GM18498 (cell line): Measurements from ENCODE around the gene TRAPPC14.
A peak's percentile ranks its signal among the peaks of the same experiment; 100 is the strongest.
"Not testable (repeated sequence)": the region's sequence is repeated elsewhere in the genome, so short reads cannot be mapped to it uniquely, and the experiment has no call there.

Experiments
- ATAC-seq: cut with Tn5 transposase; IDR thresholded peaks from one replicate; pipeline ENCODE4 v1.9.1; 2021; ENCODE audit warnings: mild to moderate bottlenecking, moderate library complexity; ENCODE audit not compliant: unreplicated experiment

Gene TRAPPC14, protein sequence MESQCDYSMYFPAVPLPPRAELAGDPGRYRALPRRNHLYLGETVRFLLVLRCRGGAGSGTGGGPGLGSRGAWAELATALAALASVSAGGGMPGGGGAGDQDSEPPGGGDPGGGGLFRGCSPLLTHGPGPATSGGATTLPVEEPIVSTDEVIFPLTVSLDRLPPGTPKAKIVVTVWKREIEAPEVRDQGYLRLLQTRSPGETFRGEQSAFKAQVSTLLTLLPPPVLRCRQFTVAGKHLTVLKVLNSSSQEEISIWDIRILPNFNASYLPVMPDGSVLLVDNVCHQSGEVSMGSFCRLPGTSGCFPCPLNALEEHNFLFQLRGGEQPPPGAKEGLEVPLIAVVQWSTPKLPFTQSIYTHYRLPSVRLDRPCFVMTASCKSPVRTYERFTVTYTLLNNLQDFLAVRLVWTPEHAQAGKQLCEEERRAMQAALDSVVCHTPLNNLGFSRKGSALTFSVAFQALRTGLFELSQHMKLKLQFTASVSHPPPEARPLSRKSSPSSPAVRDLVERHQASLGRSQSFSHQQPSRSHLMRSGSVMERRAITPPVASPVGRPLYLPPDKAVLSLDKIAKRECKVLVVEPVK

DNA sequence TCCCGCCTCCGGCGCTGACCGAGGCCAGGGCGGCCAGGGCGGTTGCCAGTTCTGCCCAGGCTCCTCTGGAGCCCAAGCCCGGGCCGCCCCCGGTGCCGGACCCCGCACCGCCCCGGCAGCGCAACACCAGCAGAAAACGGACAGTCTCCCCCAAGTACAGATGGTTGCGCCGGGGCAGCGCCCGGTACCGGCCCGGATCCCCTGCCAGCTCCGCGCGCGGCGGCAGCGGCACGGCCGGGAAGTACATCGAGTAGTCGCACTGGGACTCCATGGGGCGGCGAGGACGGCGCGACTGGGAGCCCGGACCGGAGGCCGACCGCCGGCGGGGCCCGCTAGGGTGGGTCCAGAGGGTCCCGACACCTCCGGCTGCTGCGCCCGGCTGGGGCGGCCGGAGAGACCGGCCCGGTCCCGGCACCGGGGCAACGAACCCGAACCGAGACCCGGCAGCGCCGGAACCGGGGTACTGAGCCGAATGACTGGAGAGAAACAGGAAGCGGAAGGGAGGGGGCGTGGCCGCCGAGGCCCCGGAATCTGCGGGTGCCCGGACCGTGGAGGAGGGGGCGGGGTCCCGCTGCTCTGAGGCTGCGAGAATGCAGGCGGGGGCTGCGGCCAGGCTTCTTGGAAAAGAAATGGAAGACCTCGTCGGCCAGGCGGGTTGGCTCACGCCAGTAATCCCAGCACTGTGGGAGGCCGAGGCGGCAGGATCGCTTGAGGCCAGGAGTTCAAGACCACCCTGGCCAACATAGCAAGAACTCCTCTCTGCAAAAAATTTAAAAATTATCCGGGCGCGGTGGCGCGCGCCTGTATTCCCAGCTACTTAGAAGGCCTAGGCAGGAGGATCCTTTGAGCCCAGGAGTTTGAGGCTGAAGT, at the start of gene TRAPPC14:
Gene TRAPPC14 (minus strand): TSS at position 495 of the 870 bp plus-strand sequence. CDS start 224 bp downstream, at position 271.
- peak; percentile 75 for ATAC-seq

DNA sequence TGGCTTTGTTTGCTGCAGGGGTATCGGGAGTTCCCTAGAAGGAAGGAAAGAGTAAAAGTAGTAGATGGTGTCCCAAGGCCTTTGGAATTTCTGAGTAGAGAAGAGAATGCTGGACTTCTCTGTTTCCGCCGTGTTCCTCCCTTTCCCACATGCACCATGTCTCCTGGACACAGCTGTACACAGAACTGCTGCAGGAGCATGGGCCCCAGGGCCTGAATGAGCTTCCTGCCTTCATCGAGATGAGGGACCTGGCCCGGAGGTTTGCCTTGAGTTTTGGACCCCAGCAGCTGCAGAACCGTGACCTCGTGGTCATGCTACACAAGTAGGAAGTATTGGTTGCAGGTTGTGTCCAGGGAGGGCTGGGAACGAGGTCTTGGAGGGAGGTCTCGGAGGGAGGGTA, 45.9 kb upstream of the TRAPPC14 start:
- ATAC-seq = no peak

DNA sequence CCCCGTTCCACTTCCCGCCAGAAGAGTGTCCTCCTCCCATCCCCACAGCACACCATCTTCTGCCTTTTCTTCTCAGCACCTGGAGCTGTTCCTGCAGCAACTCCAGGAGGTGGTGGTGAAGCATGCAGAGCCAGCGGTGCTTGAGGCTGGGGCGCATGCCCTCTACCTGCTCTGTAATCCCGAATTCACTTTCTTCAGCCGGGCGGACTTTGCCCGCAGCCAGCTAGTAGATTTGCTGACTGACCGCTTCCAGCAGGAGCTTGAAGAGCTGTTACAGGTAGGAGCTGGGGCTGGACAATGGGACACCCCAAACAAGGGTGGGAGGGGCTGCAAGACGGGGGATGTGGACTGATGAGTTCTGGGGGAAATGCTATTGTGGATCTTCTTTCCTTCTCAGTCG, 42.2 kb upstream of the TRAPPC14 start:
- ATAC-seq = no peak

DNA sequence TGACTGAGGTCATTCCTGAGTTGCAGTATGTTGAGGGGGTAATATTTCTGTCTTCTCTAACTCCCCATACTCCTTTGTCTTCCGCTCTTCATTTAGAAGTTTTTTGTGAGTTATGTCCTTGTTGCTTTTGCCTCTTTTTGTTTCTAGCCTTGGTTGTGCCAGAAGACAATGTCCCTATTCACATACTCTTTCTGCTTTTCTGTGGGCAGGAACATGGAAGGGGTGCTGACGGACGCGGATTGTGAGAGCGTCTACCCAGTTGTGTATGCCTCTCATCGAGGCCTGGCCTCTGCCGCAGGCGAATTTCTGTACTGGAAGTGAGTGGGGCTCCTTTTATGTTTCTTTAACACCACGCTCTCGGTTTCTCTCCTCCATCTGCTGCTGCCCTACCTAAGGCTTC, 39.7 kb upstream of the TRAPPC14 start:
- ATAC-seq = no peak

DNA sequence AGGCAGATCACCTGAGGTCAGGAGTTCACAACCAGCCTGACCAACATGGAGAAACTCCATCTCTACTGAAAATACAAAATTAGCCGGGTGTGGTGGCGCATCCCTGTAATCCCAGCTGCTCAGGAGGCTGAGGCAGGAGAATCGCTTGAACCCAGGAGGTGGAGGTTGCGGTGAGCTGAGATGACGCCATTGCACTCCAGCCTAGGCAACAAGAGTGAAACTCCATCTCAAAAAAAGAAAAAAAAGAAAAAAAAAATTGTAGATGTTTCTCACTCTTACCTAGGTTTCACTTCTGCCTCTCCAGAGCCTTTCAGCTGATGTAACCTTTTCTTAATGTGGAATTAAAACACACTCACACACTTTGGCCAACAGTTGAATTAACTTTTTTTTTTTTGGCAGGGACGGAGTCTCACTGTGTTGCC, 37.4 kb upstream of the TRAPPC14 start:
- ATAC-seq = not testable (repeated sequence)

DNA sequence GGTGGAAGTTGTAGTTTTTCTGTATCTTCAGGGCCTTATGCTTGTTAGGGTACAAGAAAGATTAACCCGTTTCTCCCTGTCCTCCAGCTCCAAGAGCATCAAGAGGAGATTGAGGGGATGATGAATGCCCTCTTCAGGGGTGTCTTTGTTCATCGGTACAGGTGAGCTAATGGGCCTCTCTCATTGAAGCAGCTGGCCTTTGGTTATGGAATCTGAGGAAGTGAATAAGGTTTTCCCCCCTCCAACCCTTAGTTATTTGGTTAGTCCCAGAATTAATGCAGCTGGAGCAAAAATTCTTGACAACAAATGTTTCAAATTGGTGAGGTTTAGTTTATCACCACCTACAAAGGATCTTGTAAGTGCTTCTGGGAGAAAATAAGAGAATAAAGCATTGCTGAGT, 36.7 kb upstream of the TRAPPC14 start:
- no peak for ATAC-seq

DNA sequence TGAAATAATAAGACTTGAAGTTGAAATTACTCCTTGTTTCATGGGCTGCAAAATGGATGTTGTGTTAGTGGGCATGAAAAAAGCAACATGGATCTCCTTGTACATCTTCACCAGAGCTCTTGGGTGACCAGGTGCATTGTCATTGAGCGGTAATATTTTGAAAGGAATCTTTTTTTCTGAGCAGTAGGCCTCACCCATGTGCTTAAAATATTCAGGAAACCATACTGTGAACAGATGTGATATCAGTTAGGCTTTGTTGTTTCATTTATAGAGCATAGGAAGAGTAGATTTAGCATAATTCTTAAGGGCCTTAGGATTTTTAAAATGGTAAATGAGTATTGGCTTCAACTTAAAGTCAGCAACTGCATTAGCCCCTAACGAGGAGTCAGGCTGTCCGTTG, 34.4 kb upstream of the TRAPPC14 start:
- no peak for ATAC-seq

DNA sequence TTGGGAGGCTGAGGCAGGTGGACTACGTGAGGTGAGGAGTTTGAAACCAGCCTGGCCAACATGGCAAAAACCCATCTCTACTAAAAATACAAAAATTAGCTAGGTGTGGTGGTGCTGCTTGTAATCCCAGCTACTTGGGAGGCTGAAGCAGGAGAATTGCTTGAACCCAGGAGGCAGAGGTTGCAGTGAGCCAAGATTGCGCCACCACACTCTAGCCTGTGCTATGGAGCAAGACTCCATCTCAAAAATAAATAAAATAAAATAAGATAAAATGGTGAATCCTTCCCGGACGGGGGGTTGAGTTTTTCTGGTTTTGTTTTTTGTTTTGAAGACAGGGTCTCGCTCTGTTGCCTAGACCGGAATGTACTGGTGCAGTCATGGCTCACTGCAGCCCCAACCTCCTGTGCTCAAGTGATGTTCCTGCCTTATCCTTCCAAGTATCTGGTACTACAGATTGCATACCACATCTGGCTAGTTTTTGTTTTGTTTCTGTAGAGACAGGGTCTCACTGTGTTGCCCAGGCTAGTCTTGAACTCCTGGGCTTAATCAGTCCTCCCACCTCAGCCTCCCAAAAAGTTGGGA, 33.8 kb upstream of the TRAPPC14 start:
- ATAC-seq = not testable (repeated sequence)

DNA sequence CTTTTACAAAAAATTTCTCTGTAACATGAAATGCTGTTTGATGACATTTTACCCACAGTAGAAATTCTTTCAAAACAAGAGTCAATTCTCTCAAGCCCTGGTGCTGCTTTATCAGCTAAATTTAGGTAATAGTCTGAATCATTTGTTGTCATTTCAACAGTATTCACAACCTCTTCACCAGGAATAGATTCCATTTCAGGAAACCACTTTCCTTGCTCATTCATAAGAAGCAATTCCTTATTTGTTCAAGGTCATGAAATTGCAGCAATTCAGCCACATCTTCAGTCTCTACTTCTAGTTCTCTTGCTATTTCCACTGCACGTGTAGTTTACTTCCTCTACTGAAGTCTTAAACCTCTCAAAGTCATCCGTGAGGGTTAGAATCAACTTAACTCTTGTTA, 33.3 kb upstream of the TRAPPC14 start:
- ATAC-seq = no peak

DNA sequence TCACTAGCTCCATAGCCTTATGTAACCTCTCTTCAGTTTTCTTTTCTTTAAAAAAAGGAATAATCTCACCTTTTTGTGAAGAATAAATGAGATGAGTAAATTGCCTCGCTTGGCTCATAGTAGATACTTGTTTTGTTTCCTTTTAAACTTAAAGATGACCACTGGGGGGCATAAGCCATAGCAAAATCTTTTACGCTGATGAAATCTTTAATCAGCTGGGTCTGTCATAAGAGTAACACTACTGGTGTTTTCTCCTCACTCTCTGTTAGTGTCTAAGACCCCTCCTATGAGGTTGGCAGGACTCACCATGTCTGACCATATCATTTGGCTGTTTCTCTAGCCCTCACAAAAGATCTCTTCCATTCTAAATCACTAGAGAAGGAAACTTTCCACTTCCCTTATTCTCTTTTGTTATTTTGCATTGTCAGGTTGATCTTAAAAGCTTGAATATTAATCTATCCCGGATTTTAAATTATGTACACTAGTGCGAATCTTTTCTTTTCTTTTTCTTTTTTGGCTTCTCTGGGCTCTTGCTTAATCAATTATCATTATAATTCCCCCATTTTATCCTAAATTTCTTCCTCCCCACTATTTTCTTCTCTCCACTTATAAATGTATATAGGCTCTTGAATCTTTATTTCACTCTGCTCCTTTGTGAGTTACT, 31.7 kb upstream of the TRAPPC14 start:
- peak; percentile 53 for ATAC-seq

DNA sequence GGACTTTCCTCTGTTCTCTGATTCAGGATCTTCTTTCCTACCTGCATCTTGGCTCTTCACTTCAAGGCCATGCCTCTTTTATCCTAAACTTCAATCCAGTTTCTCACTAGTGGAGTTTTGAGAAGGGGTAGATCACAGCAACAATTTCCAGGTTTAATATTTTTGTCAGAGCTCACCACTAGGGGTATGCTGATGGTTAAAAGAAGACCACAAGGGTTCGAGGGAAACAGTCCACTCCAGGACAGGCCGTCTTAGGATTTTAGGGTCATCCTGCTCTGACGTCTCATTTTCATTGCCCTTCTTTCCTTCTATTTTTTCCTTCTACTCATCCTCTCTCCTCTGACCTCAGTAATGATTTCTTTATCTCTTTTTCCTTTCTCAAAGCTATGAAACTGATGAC, 30.5 kb upstream of the TRAPPC14 start:
- no peak for ATAC-seq

DNA sequence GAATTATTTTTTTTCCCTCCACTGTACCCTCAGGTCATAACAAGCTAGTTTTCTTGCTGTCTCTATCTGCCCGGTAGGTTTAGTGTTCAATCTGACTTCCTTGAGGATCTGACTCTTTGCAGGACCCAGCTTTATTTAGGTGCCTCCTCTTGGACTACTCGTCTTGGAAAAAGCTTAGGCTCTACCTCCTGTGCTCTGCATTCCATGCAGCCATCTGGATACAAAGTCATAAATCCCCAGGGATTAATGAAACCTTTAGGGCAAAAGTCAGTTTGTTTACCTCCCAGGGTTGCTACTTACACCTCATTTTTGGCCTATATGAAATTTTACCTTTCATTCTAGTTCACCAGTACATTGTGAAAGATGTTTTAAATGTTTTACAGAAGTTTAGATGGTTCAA, 27.2 kb upstream of the TRAPPC14 start:
- ATAC-seq = no peak

DNA sequence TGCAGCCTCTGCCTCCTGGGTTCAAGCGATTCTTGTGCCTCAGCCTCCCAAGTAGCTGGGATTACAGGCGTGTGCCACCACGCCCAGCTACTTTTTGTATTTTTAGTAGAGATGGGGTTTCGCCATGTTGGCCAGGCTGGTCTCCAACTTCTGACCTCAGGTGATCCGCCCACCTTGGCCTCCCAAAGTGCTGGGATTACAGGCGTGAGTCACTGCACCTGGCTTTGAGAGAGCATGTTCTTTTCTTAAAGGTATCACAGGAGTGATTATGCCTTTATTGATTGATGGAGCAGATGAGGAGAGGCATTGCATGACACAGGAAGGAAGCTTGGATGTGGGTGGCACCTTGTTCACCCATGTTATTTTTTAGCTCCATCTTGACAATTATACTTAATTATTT, 24.6 kb upstream of the TRAPPC14 start:
- ATAC-seq = not testable (repeated sequence)

DNA sequence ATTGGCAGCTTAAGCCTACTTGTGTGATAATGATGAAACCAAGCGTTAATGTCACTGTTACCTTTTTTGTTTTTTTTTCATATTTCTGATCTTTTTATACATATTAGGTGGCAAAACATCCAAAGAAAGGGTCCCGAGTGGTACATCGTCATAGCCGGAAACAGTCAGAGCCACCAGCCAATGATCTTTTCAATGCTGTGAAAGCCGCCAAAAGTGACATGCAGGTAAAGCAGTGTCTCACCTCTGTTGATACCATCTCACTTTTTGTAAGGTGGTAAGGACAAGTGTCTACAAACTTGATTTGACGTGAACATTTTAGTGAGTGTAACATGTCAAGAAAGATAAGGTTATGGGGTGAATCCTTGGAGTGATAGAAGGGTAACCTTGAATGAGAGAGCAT, 24.1 kb upstream of the TRAPPC14 start:
- ATAC-seq = not testable (repeated sequence)

DNA sequence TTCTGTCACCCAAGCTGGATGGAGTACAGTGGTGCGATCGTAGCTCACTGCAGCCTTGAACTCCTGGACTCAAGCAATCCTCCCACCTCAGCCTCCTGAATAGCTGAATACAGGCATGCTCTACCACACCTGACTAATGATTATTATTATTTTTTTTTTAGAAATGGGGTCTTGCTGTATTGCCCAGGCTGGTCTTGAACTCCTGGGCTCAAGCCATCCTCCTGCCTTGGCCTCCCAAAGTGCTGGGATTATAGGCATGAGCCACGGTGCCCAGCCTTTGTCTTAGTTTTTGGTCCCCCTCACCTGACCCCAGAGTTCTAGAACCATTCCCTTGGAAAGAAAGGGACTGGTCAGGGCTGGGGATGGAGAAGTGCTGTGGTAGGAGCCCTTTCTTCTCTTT, 21.6 kb upstream of the TRAPPC14 start:
- ATAC-seq = not testable (repeated sequence)

DNA sequence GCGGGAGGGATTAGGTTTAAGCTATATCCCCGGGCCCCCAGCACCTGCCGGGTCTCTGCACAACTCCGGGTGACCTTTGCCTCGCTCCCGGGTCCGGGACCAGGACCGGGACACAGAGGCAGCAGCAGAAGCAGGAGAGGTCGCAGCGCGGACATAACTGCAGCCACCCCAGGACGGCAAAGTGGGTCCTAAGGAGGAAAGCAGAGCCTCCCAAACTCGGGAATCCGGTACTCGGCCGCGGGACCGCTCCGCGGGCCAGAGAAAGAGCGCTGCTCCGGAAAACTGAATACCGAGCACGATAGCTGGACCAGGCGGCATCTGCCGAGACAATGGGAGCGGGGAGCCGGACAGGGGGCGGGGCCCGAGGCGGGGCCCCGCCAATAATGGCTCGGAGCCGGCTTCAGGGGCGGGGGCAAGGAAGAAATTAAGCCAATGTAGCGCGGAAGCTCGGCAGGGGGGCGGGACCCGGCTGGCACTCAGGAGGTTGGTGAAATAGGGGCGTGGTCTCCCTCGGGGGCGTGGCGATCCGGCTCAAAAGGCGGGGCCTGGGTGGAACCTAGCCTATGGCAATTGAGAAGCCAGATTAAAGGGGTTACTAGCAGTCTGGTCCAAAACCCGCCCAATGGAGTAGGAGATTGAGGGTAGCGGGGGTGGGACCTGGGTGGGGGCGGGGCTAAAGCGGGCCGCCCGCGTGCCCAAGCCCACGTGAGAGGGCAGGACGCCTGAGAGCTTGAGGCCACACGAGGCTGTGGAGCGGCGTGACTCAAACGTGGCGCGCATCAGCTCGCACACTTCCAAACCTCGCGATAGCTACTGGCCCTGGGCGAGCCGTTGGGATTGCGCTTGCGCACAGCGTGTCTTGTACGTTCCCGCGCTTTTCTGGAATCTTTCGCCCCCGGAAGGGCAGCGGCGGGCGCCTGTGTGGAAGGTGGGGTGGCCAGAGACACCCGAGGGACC, 18.8 kb upstream of the TRAPPC14 start, which contains the start of the genes GPC2 and STAG3:
Gene GPC2 (minus strand): TSS at position 337 of the 957 bp plus-strand sequence. CDS start 182 bp downstream, at position 155.
Gene STAG3 (plus strand): TSS at position 874 of the 957 bp plus-strand sequence. CDS start 2,639 bp downstream, outside the sequence.
- peak; percentile 82 for ATAC-seq

DNA sequence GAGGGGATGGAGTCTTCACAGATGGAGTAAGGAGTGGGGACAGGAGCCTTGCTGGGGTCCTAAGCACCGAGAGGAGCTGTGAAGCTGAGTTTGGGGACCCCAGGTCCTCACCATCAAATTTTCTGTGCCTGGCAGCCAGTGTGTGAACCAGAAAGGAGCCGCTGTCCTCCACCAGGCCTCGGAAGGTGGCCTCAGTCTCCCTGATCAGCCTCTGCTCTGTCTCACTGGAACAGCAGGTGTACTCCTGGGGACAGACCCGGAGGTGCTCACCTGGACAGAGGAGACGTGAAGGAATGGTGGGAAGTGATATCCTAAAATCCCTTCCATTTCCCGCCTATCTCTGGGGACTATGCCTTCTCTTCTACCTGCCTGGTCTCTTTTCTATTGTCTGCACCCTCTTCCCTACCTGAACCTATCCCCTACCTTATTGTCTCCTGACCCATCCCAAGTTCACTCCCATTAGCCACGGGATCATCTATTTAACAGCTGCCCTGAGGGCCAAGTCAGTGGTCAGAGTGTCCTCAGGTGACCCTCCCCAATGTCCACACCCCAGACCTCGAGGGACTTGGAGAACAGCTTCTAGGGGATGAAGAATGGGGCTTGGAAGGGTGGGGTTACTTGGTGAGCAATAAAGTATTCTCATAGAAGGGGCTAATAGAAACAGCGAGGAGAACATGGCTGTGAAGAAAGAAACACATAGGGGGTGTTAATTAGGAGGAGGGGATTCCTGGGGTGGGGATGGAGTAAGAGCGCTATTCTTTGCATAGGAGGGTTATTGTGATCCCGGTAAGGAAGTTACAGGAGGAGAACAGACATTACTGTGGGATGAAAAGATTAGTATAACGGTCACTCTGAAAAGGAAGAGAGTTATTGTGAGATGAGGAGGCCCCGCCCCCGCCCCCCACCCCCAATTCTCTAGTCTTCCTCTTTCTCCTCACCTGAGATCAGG, 17.8 kb upstream of the TRAPPC14 start:
- ATAC-seq = no peak

DNA sequence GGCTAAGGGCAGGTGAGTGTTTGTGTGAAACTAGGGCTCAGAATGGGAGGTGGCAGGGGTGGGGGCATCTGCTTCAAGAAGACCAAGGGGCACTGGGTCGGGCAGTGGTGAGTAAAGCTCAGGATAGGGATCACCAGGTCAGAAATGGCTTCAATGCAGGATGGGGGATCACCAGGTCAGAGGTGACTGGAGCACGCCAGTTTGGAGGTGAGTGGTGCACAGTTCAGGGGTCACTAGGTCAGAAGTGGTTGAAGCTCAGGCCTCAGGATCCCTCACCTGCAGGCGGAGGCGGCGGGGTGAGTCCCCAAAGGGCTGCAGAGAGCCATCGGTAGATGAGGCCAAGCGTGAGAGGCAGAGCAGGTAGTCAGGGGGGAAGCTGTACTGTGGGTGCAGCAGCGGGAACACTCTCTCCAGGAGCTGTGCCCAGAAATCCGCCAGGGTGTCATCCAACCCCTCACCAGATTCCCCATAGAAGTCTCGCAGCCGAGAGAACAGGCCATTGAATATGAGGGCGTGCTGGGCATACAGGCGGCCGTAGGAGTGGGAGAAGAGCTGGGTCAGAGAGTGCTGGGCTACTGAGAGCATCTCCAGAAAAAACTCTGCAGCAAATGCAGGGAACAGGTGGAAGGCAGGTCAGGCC, 16.9 kb upstream of the TRAPPC14 start:
- ATAC-seq = no peak
